HepG2 (cell line): ENCODE measurements around the gene NATD1. TPM values are rescaled to one million over a fixed set of nuclear protein-coding genes. Genes with fewer than 3 reads are reported as not detected.
A peak's percentile ranks its signal among the peaks of the same experiment; 100 is the strongest.

Source experiments
- ADNP ChIP-seq: sonication (generic); formaldehyde crosslinking; IDR thresholded peaks from 2 replicates; pipeline ENCODE4 v1.4.0; 2020; ENCODE audit warnings: missing genetic modification reagents
- ATF7 ChIP-seq, 2 experiments: fragments of 450-650 bp in 1 of 2; sonication (generic) in 1 of 2; formaldehyde crosslinking in 1 of 2; IDR thresholded peaks; 2 replicates each; pipeline versions ENCODE4 v1.4.0 to v1.6.1; 2016 to 2020; ENCODE audit warnings: antibody characterized with exemption in 1 of 2, mild to moderate bottlenecking in 1 of 2, missing genetic modification reagents in 1 of 2
- FOXJ3 ChIP-seq: sonication (generic); formaldehyde crosslinking; IDR thresholded peaks from 2 replicates; pipeline ENCODE4 v1.4.0; 2020; ENCODE audit warnings: missing genetic modification reagents, mild to moderate bottlenecking, borderline replicate concordance
- JDP2 ChIP-seq: sonication (generic); formaldehyde crosslinking; IDR thresholded peaks from 2 replicates; pipeline ENCODE4 v1.8.1; 2022; ENCODE audit warnings: missing genetic modification reagents, borderline replicate concordance
- KAT7 ChIP-seq: IDR thresholded peaks from 2 replicates; pipeline ENCODE4 v1.6.1; 2018; ENCODE audit warnings: borderline replicate concordance, missing compliant biosample characterization
- KDM1A ChIP-seq: IDR thresholded peaks from 2 replicates; pipeline ENCODE4 v1.6.1; 2016; ENCODE audit warnings: missing compliant biosample characterization
- KDM5B ChIP-seq: sonication (generic); formaldehyde crosslinking; IDR thresholded peaks from 2 replicates; pipeline ENCODE4 v1.4.0; 2020; ENCODE audit warnings: missing genetic modification reagents, mild to moderate bottlenecking, borderline replicate concordance
- MAFG ChIP-seq: sonication (generic); formaldehyde crosslinking; IDR thresholded peaks from 2 replicates; pipeline ENCODE4 v1.5.1; 2020; ENCODE audit warnings: mild to moderate bottlenecking, missing genetic modification reagents
- NFE2 ChIP-seq: sonication (generic); formaldehyde crosslinking; IDR thresholded peaks from 2 replicates; pipeline ENCODE4 v1.4.0; 2020; ENCODE audit warnings: missing genetic modification reagents
- NFIC ChIP-seq: IDR thresholded peaks from 2 replicates; pipeline ENCODE4 v1.6.1; 2012; ENCODE audit warnings: mild to moderate bottlenecking, low read length, inconsistent platforms
- NR2F2 ChIP-seq: IDR thresholded peaks from 2 replicates; pipeline ENCODE4 v1.6.1; 2012; ENCODE audit warnings: low read depth, inconsistent platforms, borderline replicate concordance
- RORA ChIP-seq: sonication (generic); formaldehyde crosslinking; IDR thresholded peaks from 2 replicates; pipeline ENCODE4 v1.5.0; 2020; ENCODE audit warnings: mild to moderate bottlenecking, missing genetic modification reagents, moderate library complexity
- TEAD2 ChIP-seq: sonication (generic); formaldehyde crosslinking; IDR thresholded peaks from 2 replicates; pipeline ENCODE4 v1.9.0; 2021; ENCODE audit warnings: missing genetic modification reagents
- ZBTB8A ChIP-seq: sonication (generic); formaldehyde crosslinking; IDR thresholded peaks from 2 replicates; pipeline ENCODE4 v1.4.0; 2020; ENCODE audit warnings: mild to moderate bottlenecking, low read depth, missing genetic modification reagents, borderline replicate concordance
- ZNF136 ChIP-seq: sonication (generic); formaldehyde crosslinking; IDR thresholded peaks from 2 replicates; pipeline ENCODE4 v1.8.1; 2022; ENCODE audit warnings: low read depth, mild to moderate bottlenecking, moderate library complexity, missing genetic modification reagents
- ZNF256 ChIP-seq: sonication (generic); formaldehyde crosslinking; conservative IDR thresholded peaks from 2 replicates; pipeline ENCODE4 v1.4.0; 2020; ENCODE audit warnings: missing genetic modification reagents
- ZNF260 ChIP-seq: sonication (generic); formaldehyde crosslinking; IDR thresholded peaks from 2 replicates; pipeline ENCODE4 v1.4.0; 2020; ENCODE audit warnings: missing genetic modification reagents, low read depth, mild to moderate bottlenecking, borderline replicate concordance
- ZNF326 ChIP-seq: sonication (generic); formaldehyde crosslinking; IDR thresholded peaks from 2 replicates; pipeline ENCODE4 v1.4.0; 2020; ENCODE audit warnings: missing genetic modification reagents, borderline replicate concordance
- ZNF496 ChIP-seq: sonication (generic); formaldehyde crosslinking; IDR thresholded peaks from 2 replicates; pipeline ENCODE4 v1.8.1; 2023; ENCODE audit warnings: mild to moderate bottlenecking, moderate library complexity, missing genetic modification reagents; ENCODE audit not compliant: insufficient replicate concordance
- ZNF629 ChIP-seq: sonication (generic); formaldehyde crosslinking; conservative IDR thresholded peaks from 2 replicates; pipeline ENCODE4 v1.5.0; 2020; ENCODE audit warnings: missing genetic modification reagents
- ZNF782 ChIP-seq: sonication (generic); formaldehyde crosslinking; IDR thresholded peaks from 2 replicates; pipeline ENCODE4 v1.4.0; 2020; ENCODE audit warnings: missing genetic modification reagents, mild to moderate bottlenecking, borderline replicate concordance
- polyA plus RNA-seq, 8 experiments: library from polyadenylated mRNA; depleted of rRNA in 3 of 8; stranded (reverse) in 7 of 8; unstranded in 1 of 8; fragments of >200 nt; fragmentation: Illumina TruSeq in 4 of 8; extraction: Trizol in 4 of 8; gene quantifications; 2 replicates each; pipeline versions ENCODE4 v1.2.1 to v1.2.3, GENCODE V29; 2011 to 2016; ENCODE audit warnings: low read depth in 4 of 8, missing spikeins in 1 of 8, mixed read lengths in 1 of 8; ENCODE audit not compliant: insufficient read depth in 1 of 8
- total RNA-seq, 5 experiments: library from RNA; depleted of rRNA; stranded (reverse); fragments of >200 nt; fragmentation: Illumina TruSeq; extraction: Trizol; gene quantifications; 2 replicates each; pipeline ENCODE4 v1.2.3, GENCODE V29; 2016; ENCODE audit warnings: low read depth in 1 of 5
- TF ChIP-seq, protein P1 (sequence below): sonication (generic); formaldehyde crosslinking; IDR thresholded peaks from 2 replicates; pipeline ENCODE4 v1.8.0; 2022; ENCODE audit warnings: missing genetic modification reagents, mild to moderate bottlenecking, inconsistent platforms, borderline replicate concordance
- TF ChIP-seq, protein P2 (sequence below): sonication (generic); formaldehyde crosslinking; IDR thresholded peaks from 2 replicates; pipeline ENCODE4 v1.4.0; 2020; ENCODE audit warnings: low read depth, mild to moderate bottlenecking, missing genetic modification reagents
- TF ChIP-seq, protein P3 (sequence below): sonication (generic); formaldehyde crosslinking; IDR thresholded peaks from 2 replicates; pipeline ENCODE4 v1.4.0; 2020; ENCODE audit warnings: mild to moderate bottlenecking, missing genetic modification reagents

NATD1 gene
- total and polyA plus RNA-seq, 2 of the 13 experiments (the other 11 are each of a cell fraction or from before 2014, with no cell fraction given), result 0.31 to 2.3 TPM

DNA sequence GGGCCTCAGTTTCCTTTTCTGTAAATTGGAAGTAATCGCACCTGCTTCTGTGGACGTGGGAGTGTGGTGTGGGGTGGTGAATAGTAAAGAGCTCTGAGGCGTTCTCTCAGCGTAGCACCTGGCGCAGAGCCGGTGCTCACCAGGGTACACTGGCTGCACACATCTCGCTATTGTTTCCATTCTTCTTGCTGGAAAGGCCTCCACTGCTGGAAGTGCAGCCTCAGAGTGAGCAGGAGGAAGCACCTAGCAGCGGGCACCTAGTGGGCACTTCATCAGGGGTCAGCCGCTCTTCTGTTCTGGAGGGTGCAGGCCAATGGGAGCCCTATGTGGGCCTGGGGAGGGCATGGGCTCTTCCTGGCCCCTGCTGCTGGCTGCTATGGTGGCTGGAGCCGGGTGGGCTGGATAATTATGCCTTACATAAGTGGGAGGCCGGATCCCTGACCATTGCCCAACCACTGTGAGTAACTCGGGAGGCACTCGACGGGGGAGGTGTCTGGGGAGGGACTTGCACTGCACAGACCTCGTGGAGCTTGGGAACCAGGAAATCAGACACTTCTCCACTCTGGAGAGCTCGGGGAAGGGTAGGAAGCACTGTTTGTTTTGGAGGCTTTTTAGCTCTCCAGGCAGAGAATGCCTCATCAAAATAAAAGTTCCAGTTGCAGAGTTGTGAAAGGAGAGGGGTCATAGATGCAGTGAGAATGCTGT is 33.0 kb upstream of the NATD1 start (continued):
- TF ChIP-seq FOXJ3 (CRISPR knock-in tag) (no peak), KDM5B (CRISPR knock-in tag) (peak; percentile 49; the same call in 1 of the 2 replicates), JDP2 (CRISPR knock-in tag) (no peak), KAT7 (CRISPR knock-in tag) (peak; percentile 21; the same call in 1 of the 2 replicates), MAFG (CRISPR knock-in tag) (no peak), ZNF256 (CRISPR knock-in tag) (no peak; the same call in 1 of the 2 replicates), KDM1A (no peak), ATF7 (IDR thresholded peaks at IDR 0.05) (no peak), ATF7 (CRISPR knock-in tag; IDR thresholded peaks at IDR 0.05) (0 out of 2 replicates have a peak, but pooled peaks have one; percentile 21), RORA (CRISPR knock-in tag) (no peak), ADNP (CRISPR knock-in tag) (no peak), TEAD2 (no peak), ZNF782 (CRISPR knock-in tag) (no peak), ZBTB8A (no peak), ZNF326 (CRISPR knock-in tag) (no peak), ZNF496 (no peak), NR2F2 (0 out of 2 replicates have a peak, but pooled peaks have one; percentile 52), ZNF629 (CRISPR knock-in tag) (0 out of 2 replicates have a peak, but pooled peaks have one; percentile 35), NFIC (no peak), ZNF260 (CRISPR knock-in tag) (no peak), NFE2 (CRISPR knock-in tag) (no peak), ZNF136 (no peak)
- TF ChIP-seq, protein P1, sequence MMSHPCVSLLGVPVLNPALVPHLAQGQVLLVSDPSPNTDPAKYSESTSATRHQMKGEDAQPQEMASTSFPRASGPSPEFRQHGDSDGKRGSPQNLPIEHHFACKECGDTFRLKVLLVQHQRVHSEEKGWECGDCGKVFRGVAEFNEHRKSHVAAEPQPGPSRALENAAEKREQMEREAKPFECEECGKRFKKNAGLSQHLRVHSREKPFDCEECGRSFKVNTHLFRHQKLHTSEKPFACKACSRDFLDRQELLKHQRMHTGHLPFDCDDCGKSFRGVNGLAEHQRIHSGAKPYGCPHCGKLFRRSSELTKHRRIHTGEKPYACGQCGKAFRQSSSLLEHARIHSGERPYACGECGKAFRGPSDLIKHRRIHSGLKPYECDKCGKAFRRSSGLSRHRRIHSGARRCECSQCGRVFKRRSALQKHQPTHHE, result no peak
- TF ChIP-seq, protein P2, sequence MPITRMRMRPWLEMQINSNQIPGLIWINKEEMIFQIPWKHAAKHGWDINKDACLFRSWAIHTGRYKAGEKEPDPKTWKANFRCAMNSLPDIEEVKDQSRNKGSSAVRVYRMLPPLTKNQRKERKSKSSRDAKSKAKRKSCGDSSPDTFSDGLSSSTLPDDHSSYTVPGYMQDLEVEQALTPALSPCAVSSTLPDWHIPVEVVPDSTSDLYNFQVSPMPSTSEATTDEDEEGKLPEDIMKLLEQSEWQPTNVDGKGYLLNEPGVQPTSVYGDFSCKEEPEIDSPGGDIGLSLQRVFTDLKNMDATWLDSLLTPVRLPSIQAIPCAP (CRISPR knock-in tag), result no peak
- TF ChIP-seq, protein P3, sequence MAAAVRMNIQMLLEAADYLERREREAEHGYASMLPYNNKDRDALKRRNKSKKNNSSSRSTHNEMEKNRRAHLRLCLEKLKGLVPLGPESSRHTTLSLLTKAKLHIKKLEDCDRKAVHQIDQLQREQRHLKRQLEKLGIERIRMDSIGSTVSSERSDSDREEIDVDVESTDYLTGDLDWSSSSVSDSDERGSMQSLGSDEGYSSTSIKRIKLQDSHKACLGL (CRISPR knock-in tag), result peak; percentile 52; the same call in 1 of the 2 replicates
